ENCODE measurements around the gene ZBTB5.

ZBTB5 gene

GRCh38 chr9:37392272-37392671, 73.0 kb downstream of the ZBTB5 start:
- Histone ChIP-seq H3K4me1 (ENCODE audit: insufficient read depth, low read length) (no peaks in the 10 kb centered on the region), H3K4me3 (ENCODE audit: low read length) (no peak overlapping the region)

GRCh38 chr9:37390759-37391158, 74.5 kb downstream of the ZBTB5 start:
- Histone ChIP-seq H3K27me3 (ENCODE audit: insufficient read depth, low read length) (no peaks in the 10 kb centered on the region), H3K4me1 (ENCODE audit: insufficient read depth, low read length) (no peaks in the 10 kb centered on the region), H3K9me3 (ENCODE audit: insufficient read depth, low read depth, low read length) (no peaks in the 10 kb centered on the region), H3K36me3 (ENCODE audit: insufficient read depth, low read depth, low read length) (no peaks in the 10 kb centered on the region), H3K27ac (ENCODE audit: low read length) (no peak overlapping the region), H3K9ac (ENCODE audit: low read depth, low read length) (no peak overlapping the region), H3K4me3 (ENCODE audit: low read length) (no peak overlapping the region)

More at GRCh38 chr9:37392272-37392671, 73.0 kb downstream of the ZBTB5 start:
- H3K27me3 ChIP-seq (ENCODE audit: insufficient read depth, low read length) = no peaks in the 10 kb centered on the region
- no peak overlapping the region for H3K27ac ChIP-seq (ENCODE audit: low read length)
- no peaks in the 10 kb centered on the region for H3K36me3 ChIP-seq (ENCODE audit: insufficient read depth, low read depth, low read length)
- H3K9ac ChIP-seq (ENCODE audit: low read depth, low read length) = no peak overlapping the region
- H3K9me3 ChIP-seq (ENCODE audit: insufficient read depth, low read depth, low read length) = no peaks in the 10 kb centered on the region
